HL-60 (cell line): Measurements from ENCODE around the gene WWOX.

Experiments
- GABPA ChIP-seq: IDR thresholded peaks from 2 replicates; pipeline ENCODE4 v1.6.1; 2012; ENCODE audit warnings: low read depth
- POLR2AphosphoS5 ChIP-seq: IDR thresholded peaks from 2 replicates; pipeline ENCODE4 v1.6.1; 2012; ENCODE audit warnings: low read depth
- SPI1 ChIP-seq: IDR thresholded peaks from 2 replicates; pipeline ENCODE4 v1.6.1; 2012; ENCODE audit warnings: low read depth, mild to moderate bottlenecking, borderline replicate concordance
- TF ChIP-seq, protein P1 (sequence below): IDR thresholded peaks from one replicate; pipeline ENCODE4 v1.5.1; 2011; ENCODE audit warnings: low read length, control low read depth, inconsistent platforms; ENCODE audit not compliant: insufficient read depth
- TF ChIP-seq, protein P2 (sequence below): IDR thresholded peaks from 2 replicates; pipeline ENCODE4 v1.6.1; 2012; ENCODE audit warnings: low read depth; ENCODE audit not compliant: insufficient replicate concordance

DNA sequence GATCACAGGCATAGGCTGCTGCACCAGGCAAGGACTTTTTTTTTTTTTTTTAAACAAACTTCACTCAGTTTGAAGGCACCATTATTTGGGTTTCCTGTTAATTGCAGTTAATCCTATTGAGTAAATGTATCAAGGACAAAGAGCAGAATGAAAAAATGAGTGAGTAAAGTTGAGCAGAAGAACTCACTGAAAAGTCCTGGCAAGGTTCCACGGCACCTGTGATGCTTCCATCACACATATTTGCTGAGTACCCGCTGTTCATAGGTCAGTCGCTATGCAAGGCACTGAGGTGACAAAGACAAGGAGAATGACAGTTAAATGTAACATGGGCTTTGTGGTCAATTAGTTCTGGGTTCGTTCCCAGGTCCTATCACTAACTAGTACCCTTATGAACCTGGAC lies 831.1 kb downstream of the WWOX start:
- TF ChIP-seq GABPA (no peak), POLR2AphosphoS5 (no peak), SPI1 (no peak)
- TF ChIP-seq, protein P1, sequence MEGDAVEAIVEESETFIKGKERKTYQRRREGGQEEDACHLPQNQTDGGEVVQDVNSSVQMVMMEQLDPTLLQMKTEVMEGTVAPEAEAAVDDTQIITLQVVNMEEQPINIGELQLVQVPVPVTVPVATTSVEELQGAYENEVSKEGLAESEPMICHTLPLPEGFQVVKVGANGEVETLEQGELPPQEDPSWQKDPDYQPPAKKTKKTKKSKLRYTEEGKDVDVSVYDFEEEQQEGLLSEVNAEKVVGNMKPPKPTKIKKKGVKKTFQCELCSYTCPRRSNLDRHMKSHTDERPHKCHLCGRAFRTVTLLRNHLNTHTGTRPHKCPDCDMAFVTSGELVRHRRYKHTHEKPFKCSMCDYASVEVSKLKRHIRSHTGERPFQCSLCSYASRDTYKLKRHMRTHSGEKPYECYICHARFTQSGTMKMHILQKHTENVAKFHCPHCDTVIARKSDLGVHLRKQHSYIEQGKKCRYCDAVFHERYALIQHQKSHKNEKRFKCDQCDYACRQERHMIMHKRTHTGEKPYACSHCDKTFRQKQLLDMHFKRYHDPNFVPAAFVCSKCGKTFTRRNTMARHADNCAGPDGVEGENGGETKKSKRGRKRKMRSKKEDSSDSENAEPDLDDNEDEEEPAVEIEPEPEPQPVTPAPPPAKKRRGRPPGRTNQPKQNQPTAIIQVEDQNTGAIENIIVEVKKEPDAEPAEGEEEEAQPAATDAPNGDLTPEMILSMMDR: no peak
- TF ChIP-seq, protein P2, sequence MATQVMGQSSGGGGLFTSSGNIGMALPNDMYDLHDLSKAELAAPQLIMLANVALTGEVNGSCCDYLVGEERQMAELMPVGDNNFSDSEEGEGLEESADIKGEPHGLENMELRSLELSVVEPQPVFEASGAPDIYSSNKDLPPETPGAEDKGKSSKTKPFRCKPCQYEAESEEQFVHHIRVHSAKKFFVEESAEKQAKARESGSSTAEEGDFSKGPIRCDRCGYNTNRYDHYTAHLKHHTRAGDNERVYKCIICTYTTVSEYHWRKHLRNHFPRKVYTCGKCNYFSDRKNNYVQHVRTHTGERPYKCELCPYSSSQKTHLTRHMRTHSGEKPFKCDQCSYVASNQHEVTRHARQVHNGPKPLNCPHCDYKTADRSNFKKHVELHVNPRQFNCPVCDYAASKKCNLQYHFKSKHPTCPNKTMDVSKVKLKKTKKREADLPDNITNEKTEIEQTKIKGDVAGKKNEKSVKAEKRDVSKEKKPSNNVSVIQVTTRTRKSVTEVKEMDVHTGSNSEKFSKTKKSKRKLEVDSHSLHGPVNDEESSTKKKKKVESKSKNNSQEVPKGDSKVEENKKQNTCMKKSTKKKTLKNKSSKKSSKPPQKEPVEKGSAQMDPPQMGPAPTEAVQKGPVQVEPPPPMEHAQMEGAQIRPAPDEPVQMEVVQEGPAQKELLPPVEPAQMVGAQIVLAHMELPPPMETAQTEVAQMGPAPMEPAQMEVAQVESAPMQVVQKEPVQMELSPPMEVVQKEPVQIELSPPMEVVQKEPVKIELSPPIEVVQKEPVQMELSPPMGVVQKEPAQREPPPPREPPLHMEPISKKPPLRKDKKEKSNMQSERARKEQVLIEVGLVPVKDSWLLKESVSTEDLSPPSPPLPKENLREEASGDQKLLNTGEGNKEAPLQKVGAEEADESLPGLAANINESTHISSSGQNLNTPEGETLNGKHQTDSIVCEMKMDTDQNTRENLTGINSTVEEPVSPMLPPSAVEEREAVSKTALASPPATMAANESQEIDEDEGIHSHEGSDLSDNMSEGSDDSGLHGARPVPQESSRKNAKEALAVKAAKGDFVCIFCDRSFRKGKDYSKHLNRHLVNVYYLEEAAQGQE: no peak
